Lung (tissue), 12 donors: ENCODE results near the gene GNAI1. TPM values are rescaled to one million over a fixed set of nuclear protein-coding genes. Genes with fewer than 3 reads are reported as not detected.
A peak's percentile ranks its signal among the peaks of the same experiment; 100 is the strongest.

Source experiments
- ATAC-seq: fragments of 200-7000 bp; cut with Tn5 transposase; one replicate; pipeline ENCODE4 v1.9.1; 2020; ENCODE audit warnings: moderate number of reproducible peaks; ENCODE audit not compliant: insufficient read depth, low FRiP score
- DNase-seq, 3 donors: peaks; one replicate each; pipeline ENCODE4 v3.0.0-alpha.2; 2013 to 2017
- H3K27ac ChIP-seq, 2 donors: one replicate each; pipeline ENCODE4 v1.5.1; 2013; ENCODE audit warnings: mild to moderate bottlenecking in 2 of 2, moderate library complexity in 2 of 2, control low read depth in 1 of 2, inconsistent platforms in 1 of 2, low read depth in 1 of 2, low read length in 1 of 2
- H3K27me3 ChIP-seq, 3 donors: one replicate each; pipeline ENCODE4 v1.5.1; 2013; ENCODE audit warnings: low read length in 2 of 3; ENCODE audit not compliant: control insufficient read depth in 3 of 3, insufficient read depth in 3 of 3
- H3K36me3 ChIP-seq, 4 donors: one replicate each; pipeline ENCODE4 v1.5.1; 2013; ENCODE audit warnings: low read length in 4 of 4, mild to moderate bottlenecking in 1 of 4, moderate library complexity in 1 of 4; ENCODE audit not compliant: control insufficient read depth in 4 of 4, insufficient read depth in 4 of 4
- H3K4me1 ChIP-seq, 5 donors: one replicate each; pipeline ENCODE4 v1.5.1; 2013; ENCODE audit warnings: low read length in 5 of 5, mild to moderate bottlenecking in 2 of 5, moderate library complexity in 1 of 5; ENCODE audit not compliant: control insufficient read depth in 5 of 5, insufficient read depth in 5 of 5
- H3K4me3 ChIP-seq: one replicate; pipeline ENCODE4 v1.5.1; 2013; ENCODE audit warnings: mild to moderate bottlenecking, control low read depth, moderate library complexity
- H3K9ac ChIP-seq, 2 donors: one replicate each; pipeline ENCODE4 v1.5.1; 2013; ENCODE audit warnings: low read length in 2 of 2, control low read depth in 1 of 2; ENCODE audit not compliant: insufficient read depth in 1 of 2
- H3K9me3 ChIP-seq, 4 donors: one replicate each; pipeline ENCODE4 v1.5.1; 2013; ENCODE audit warnings: low read length in 3 of 4, mild to moderate bottlenecking in 1 of 4, moderate library complexity in 1 of 4; ENCODE audit not compliant: control insufficient read depth in 4 of 4, insufficient read depth in 3 of 4
- CTCF ChIP-seq: IDR thresholded peaks from 2 replicates; pipeline ENCODE4 v1.5.1; 2012; ENCODE audit warnings: mild to moderate bottlenecking; ENCODE audit errors: control extremely low read depth, extremely low read depth
- WGBS, 2 donors: extraction: QIAGEN DNeasy Blood & Tissue Kit; methylation state at CpG; one replicate each; pipeline ENCODE4 v1.1.7; 2013; 5-methylcytosine and 5-hydroxymethylcytosine counted together
- polyA plus RNA-seq, 2 donors: library from polyadenylated mRNA; stranded (reverse); fragments of 200-250 nt; gene quantifications; one replicate each; pipeline ENCODE4 v1.2.1, GENCODE V29; 2013
- total RNA-seq, 2 donors: library from RNA; depleted of rRNA in 1 of 2; stranded (reverse); fragments of >200 nt in 1 of 2; gene quantifications; one replicate each; pipeline ENCODE4 v1.2.1, GENCODE V29; 2014 to 2021
- donor health status: control.
- donor health status: control.
- donor health status: Bipolar disorder and iron deficiency.
- donor health status: healthy.
- donor health status: DM: yes; HTN: yes; CAD: no.

The GNAI1 gene
- total and polyA plus RNA-seq, 4 donors, result 10.4 to 155 (median 20.2) TPM

- Histone ChIP-seq H3K4me1 (peaks cover 0 to 44% (median 0%) of the 10 kb centered on the region in 5 donors), H3K4me3 (no peak overlapping the region), H3K9me3 (no peaks in the 10 kb centered on the region), H3K9ac (no peak overlapping the region), H3K27ac (no peak overlapping the region), H3K27me3 (no peaks in the 10 kb centered on the region), H3K36me3 (peaks cover 2 to 45% (median 20%) of the 10 kb centered on the region in 4 donors)
- ATAC-seq (no peak), DNase-seq (peak in 2 of 3 donors; percentile 69 to 74)
- TF ChIP-seq CTCF, result no peak
- WGBS, 2 donors, result 47 to 68% methylated on average over 3 of the region's 3 CpGs
Measured at GRCh38 chr7:80210400-80210799, 75.8 kb downstream of the GNAI1 start.

- Histone ChIP-seq H3K9me3 (no peaks in the 10 kb centered on the region), H3K27ac (no peak overlapping the region), H3K4me3 (no peak overlapping the region), H3K4me1 (peaks cover 0 to 40% (median 0%) of the 10 kb centered on the region in 5 donors), H3K9ac (no peak overlapping the region), H3K27me3 (no peaks in the 10 kb centered on the region), H3K36me3 (peaks cover 2 to 40% (median 21%) of the 10 kb centered on the region in 4 donors)
- TF ChIP-seq CTCF, result no peak
- WGBS, 2 donors, result 85% methylated on average over 4 of the region's 4 CpGs
- ATAC-seq, result no peak
- no peak for DNase-seq
Measured at GRCh38 chr7:80213814-80214213, 79.2 kb downstream of the GNAI1 start.

GRCh38 chr7:80215734-80216133 is 81.1 kb downstream of the GNAI1 start:
- no peaks in the 10 kb centered on the region for H3K9me3 ChIP-seq
- TF ChIP-seq CTCF, result no peak
- ATAC-seq, result no peak
- no peak overlapping the region for H3K4me3 ChIP-seq
- 55 to 78% methylated on average over 3 of the region's 3 CpGs for WGBS, 2 donors
- peaks cover 0 to 22% (median 0%) of the 10 kb centered on the region in 5 donors for H3K4me1 ChIP-seq
- DNase-seq, result no peak
- no peak overlapping the region for H3K9ac ChIP-seq
- H3K36me3 ChIP-seq, result peaks cover 2 to 54% (median 26%) of the 10 kb centered on the region in 4 donors
- no peak overlapping the region for H3K27ac ChIP-seq
- no peaks in the 10 kb centered on the region for H3K27me3 ChIP-seq
